Lung (tissue), 12 donors: ENCODE data around the gene CX3CL1. TPM values are rescaled to one million over a fixed set of nuclear protein-coding genes. Genes with fewer than 3 reads are reported as not detected.

ENCODE experiments used
- ATAC-seq: fragments of 200-7000 bp; cut with Tn5 transposase; one replicate; pipeline ENCODE4 v1.9.1; 2020; ENCODE audit warnings: moderate number of reproducible peaks; ENCODE audit not compliant: insufficient read depth, low FRiP score
- DNase-seq, 3 donors: peaks; one replicate each; pipeline ENCODE4 v3.0.0-alpha.2; 2013 to 2017
- H3K27ac ChIP-seq, 2 donors: one replicate each; pipeline ENCODE4 v1.5.1; 2013; ENCODE audit warnings: mild to moderate bottlenecking in 2 of 2, moderate library complexity in 2 of 2, control low read depth in 1 of 2, inconsistent platforms in 1 of 2, low read depth in 1 of 2, low read length in 1 of 2
- H3K27me3 ChIP-seq, 3 donors: one replicate each; pipeline ENCODE4 v1.5.1; 2013; ENCODE audit warnings: low read length in 2 of 3; ENCODE audit not compliant: control insufficient read depth in 3 of 3, insufficient read depth in 3 of 3
- H3K36me3 ChIP-seq, 4 donors: one replicate each; pipeline ENCODE4 v1.5.1; 2013; ENCODE audit warnings: low read length in 4 of 4, mild to moderate bottlenecking in 1 of 4, moderate library complexity in 1 of 4; ENCODE audit not compliant: control insufficient read depth in 4 of 4, insufficient read depth in 4 of 4
- H3K4me1 ChIP-seq, 5 donors: one replicate each; pipeline ENCODE4 v1.5.1; 2013; ENCODE audit warnings: low read length in 5 of 5, mild to moderate bottlenecking in 2 of 5, moderate library complexity in 1 of 5; ENCODE audit not compliant: control insufficient read depth in 5 of 5, insufficient read depth in 5 of 5
- H3K4me3 ChIP-seq: one replicate; pipeline ENCODE4 v1.5.1; 2013; ENCODE audit warnings: mild to moderate bottlenecking, control low read depth, moderate library complexity
- H3K9ac ChIP-seq, 2 donors: one replicate each; pipeline ENCODE4 v1.5.1; 2013; ENCODE audit warnings: low read length in 2 of 2, control low read depth in 1 of 2; ENCODE audit not compliant: insufficient read depth in 1 of 2
- H3K9me3 ChIP-seq, 4 donors: one replicate each; pipeline ENCODE4 v1.5.1; 2013; ENCODE audit warnings: low read length in 3 of 4, mild to moderate bottlenecking in 1 of 4, moderate library complexity in 1 of 4; ENCODE audit not compliant: control insufficient read depth in 4 of 4, insufficient read depth in 3 of 4
- WGBS, 2 donors: extraction: QIAGEN DNeasy Blood & Tissue Kit; methylation state at CpG; one replicate each; pipeline ENCODE4 v1.1.7; 2013; 5-methylcytosine and 5-hydroxymethylcytosine counted together
- polyA plus RNA-seq, 2 donors: library from polyadenylated mRNA; stranded (reverse); fragments of 200-250 nt; gene quantifications; one replicate each; pipeline ENCODE4 v1.2.1, GENCODE V29; 2013
- total RNA-seq, 2 donors: library from RNA; depleted of rRNA in 1 of 2; stranded (reverse); fragments of >200 nt in 1 of 2; gene quantifications; one replicate each; pipeline ENCODE4 v1.2.1, GENCODE V29; 2014 to 2021
- TF ChIP-seq, protein P1 (sequence below): IDR thresholded peaks from 2 replicates; pipeline ENCODE4 v1.5.1; 2012; ENCODE audit warnings: mild to moderate bottlenecking; ENCODE audit errors: control extremely low read depth, extremely low read depth
- donor health status: control.
- donor health status: control.
- donor health status: Bipolar disorder and iron deficiency.
- donor health status: healthy.
- donor health status: DM: yes; HTN: yes; CAD: no.

CX3CL1 gene
- total and polyA plus RNA-seq, 4 donors = 22.8 to 58.6 (median 31.7) TPM

DNA sequence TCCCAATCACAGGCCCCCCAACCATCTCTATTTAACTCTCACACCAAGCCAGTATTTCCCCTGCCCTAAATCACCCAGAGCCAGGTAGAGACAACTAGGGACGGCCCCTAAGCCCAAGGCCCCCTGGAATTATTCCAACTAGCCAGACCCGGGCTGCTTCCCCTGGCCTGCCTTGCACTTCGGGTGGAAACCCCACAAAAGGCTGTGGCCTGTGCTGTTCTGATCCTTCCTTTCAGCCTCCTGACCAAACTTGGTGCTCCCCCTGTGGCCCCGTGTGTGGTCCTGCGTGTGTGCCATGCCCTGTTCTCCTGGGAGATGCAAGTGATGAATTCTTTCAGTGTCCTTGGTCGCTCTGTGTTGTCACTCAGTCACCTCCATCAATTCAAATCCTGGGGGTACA lies 47.2 kb downstream of the CX3CL1 start:
- H3K27ac ChIP-seq = no peak overlapping the region
- H3K27me3 ChIP-seq = no peaks in the 10 kb centered on the region
- DNase-seq (no peak), ATAC-seq (no peak)
- H3K9ac ChIP-seq = no peak overlapping the region
- WGBS, 2 donors = 78 to 83% methylated on average over 6 of the region's 6 CpGs
- H3K36me3 ChIP-seq = no peaks in the 10 kb centered on the region
- TF ChIP-seq, protein P1, sequence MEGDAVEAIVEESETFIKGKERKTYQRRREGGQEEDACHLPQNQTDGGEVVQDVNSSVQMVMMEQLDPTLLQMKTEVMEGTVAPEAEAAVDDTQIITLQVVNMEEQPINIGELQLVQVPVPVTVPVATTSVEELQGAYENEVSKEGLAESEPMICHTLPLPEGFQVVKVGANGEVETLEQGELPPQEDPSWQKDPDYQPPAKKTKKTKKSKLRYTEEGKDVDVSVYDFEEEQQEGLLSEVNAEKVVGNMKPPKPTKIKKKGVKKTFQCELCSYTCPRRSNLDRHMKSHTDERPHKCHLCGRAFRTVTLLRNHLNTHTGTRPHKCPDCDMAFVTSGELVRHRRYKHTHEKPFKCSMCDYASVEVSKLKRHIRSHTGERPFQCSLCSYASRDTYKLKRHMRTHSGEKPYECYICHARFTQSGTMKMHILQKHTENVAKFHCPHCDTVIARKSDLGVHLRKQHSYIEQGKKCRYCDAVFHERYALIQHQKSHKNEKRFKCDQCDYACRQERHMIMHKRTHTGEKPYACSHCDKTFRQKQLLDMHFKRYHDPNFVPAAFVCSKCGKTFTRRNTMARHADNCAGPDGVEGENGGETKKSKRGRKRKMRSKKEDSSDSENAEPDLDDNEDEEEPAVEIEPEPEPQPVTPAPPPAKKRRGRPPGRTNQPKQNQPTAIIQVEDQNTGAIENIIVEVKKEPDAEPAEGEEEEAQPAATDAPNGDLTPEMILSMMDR = no peak
- H3K4me1 ChIP-seq = peaks cover 0 to 24% (median 14%) of the 10 kb centered on the region in 5 donors
- no peak overlapping the region for H3K4me3 ChIP-seq
- no peaks in the 10 kb centered on the region for H3K9me3 ChIP-seq

DNA sequence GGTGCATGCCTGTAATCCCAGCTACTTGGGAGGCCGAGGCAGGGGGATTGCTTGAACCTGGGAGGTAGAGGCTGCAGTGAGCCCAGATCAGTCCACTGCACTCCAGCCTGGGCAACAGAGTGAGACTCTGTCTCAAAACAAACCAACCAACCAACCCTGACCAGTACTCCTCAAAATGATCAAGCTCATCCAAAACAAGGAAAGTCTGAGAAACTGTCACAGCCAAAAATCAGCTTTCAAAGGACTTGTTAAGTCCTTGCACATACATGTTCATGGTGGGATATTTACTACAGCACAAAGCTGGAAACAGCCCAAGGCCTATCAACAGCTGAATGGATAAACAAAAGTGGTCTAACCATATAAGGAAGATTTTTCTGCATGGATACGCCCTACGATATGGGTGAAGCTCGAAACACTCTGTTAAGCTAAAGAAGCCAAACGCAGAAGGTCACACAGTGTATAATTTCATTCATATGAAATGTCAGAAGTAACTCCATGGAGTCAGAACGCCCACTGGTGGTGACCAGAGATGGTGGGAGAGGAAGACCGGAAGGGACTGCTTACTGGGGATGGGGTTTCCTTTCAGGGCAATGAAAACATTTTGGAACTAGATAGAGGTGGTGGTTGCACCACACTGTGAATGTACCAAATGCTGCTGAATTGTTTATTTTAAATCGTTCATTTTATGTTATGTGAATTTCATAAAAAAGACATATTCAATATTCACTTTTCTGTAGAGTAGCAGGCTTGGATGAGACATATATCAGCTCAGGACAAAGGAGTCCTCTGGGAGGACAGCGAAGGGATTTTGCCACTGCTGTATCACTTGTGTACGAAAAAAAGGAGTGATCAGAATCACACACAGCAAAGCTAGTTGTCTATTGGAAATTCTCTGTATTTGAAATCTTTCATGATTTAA lies 50.0 kb downstream of the CX3CL1 start:
- DNase-seq (peak; percentile 82 to 92 (median 90)), ATAC-seq (no peak)
- H3K4me1 ChIP-seq = peaks cover 0 to 16% (median 9%) of the 10 kb centered on the region in 5 donors
- no peaks in the 10 kb centered on the region for H3K9me3 ChIP-seq
- no peak overlapping the region for H3K27ac ChIP-seq
- peak overlapping the region in 1 of 2 donors; percentile 34 for H3K9ac ChIP-seq
- WGBS, 2 donors = 41 to 60% methylated on average over 10 of the region's 10 CpGs
- no peaks in the 10 kb centered on the region for H3K27me3 ChIP-seq
- no peaks in the 10 kb centered on the region for H3K36me3 ChIP-seq
- TF ChIP-seq, protein P1 = no peak
- H3K4me3 ChIP-seq = no peak overlapping the region

DNA sequence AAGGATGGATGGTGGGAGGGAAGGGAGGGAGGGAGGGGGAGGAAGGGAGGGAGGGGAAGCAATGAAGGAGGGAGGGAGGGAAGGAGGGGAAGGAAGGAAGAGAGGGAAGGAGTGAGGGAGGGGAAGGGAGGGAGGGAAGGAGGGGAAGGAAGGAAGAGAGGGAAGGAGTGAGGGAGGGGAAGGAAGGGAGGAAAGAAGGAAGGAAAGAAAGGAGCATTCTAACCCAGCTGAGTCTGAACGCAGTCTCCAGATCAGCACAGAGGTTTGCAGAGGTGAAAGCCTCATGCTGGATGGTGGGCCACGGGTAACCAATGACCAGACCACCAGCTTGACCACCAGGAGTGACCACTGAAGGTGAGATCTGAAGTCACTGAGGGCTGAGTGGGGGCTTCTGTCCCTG lies 50.9 kb downstream of the CX3CL1 start:
- H3K27ac ChIP-seq = no peak overlapping the region
- no peak overlapping the region for H3K4me3 ChIP-seq
- TF ChIP-seq, protein P1 = no peak
- H3K27me3 ChIP-seq = no peaks in the 10 kb centered on the region
- WGBS, 2 donors = 75 to 89% methylated on average over 2 of the region's 2 CpGs
- DNase-seq = no peak
- H3K9me3 ChIP-seq = no peaks in the 10 kb centered on the region
- peaks cover 0 to 2% (median under 1%) of the 10 kb centered on the region in 4 donors for H3K36me3 ChIP-seq
- no peak overlapping the region for H3K9ac ChIP-seq
- peaks cover 0 to 15% (median 6%) of the 10 kb centered on the region in 5 donors for H3K4me1 ChIP-seq
- ATAC-seq = no peak
